ENCODE data around the gene COX7A2. TPM values are rescaled to one million over a fixed set of nuclear protein-coding genes. Genes with fewer than 3 reads are reported as not detected.

The COX7A2 gene
- total and polyA plus RNA-seq, 2 of the 13 experiments (the other 11 are each of a cell fraction or from before 2014, with no cell fraction given), result 407 to 556 TPM

DNA sequence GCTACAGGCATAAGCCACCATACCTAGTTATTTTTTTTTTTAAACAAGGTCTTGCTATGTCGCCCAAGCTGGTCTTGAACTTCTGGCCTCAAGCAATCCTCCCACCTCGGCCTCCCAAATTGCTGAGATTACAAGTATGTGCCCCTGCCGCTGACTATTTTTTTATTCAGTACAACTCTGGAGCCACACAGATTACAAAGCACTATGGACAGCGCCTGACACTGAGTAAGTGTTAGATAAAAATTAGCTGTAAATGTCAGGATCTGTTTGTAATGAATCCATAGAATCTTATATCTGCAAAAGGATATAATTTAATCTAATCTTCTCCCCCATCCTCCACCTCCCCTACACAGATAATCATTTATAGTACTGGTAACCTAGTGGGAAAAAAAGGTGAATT lies 22.5 kb downstream of the COX7A2 start:
- in situ Hi-C loops (cut with HindIII; ENCODE audit: extremely low pct_ligation_motif_present, low pct_unique_long_range_greater_than_20kb), result loop anchor here (25.0 kb wide), 4 partner anchors 634 to 1484 kb away; no protein-coding TSS in a partner anchor
- no peak for FAIRE-seq
- CTCF ChIA-PET (ENCODE audit: low intra/inter-chr PET ratio, low total read pairs), result no interaction called here
- TF ChIP-seq NR2F2 (IDR thresholded peaks at IDR 0.05; ENCODE audit: borderline replicate concordance, low read depth), result no peak
- TF ChIP-seq TCF12 (IDR thresholded peaks at IDR 0.05), result no peak
- TF ChIP-seq TCF12 (CRISPR knock-in tag; IDR thresholded peaks at IDR 0.05), result no peak
- no peak for TF ChIP-seq SMYD3 (CRISPR knock-in tag; IDR thresholded peaks at IDR 0.05)
- no peak for TF ChIP-seq ZNF879 (CRISPR knock-in tag; IDR thresholded peaks at IDR 0.05)
- TF ChIP-seq, protein P1, sequence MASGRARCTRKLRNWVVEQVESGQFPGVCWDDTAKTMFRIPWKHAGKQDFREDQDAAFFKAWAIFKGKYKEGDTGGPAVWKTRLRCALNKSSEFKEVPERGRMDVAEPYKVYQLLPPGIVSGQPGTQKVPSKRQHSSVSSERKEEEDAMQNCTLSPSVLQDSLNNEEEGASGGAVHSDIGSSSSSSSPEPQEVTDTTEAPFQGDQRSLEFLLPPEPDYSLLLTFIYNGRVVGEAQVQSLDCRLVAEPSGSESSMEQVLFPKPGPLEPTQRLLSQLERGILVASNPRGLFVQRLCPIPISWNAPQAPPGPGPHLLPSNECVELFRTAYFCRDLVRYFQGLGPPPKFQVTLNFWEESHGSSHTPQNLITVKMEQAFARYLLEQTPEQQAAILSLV (CRISPR knock-in tag; IDR thresholded peaks at IDR 0.05; ENCODE audit: borderline replicate concordance), result no peak
- TF ChIP-seq ZNF274 (CRISPR knock-in tag; IDR thresholded peaks at IDR 0.05), result no peak
- TF ChIP-seq ZBTB49 (CRISPR knock-in tag; IDR thresholded peaks at IDR 0.05; ENCODE audit: borderline replicate concordance), result no peak
- TF ChIP-seq PLSCR1 (CRISPR knock-in tag; IDR thresholded peaks at IDR 0.05; ENCODE audit: borderline replicate concordance), result no peak
- TF ChIP-seq, protein P2, sequence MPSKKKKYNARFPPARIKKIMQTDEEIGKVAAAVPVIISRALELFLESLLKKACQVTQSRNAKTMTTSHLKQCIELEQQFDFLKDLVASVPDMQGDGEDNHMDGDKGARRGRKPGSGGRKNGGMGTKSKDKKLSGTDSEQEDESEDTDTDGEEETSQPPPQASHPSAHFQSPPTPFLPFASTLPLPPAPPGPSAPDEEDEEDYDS (CRISPR knock-in tag; IDR thresholded peaks at IDR 0.05), result no peak
- no peak for TF ChIP-seq YEATS2 (CRISPR knock-in tag; IDR thresholded peaks at IDR 0.05; ENCODE audit: borderline replicate concordance)
- TF ChIP-seq KMT2B (CRISPR knock-in tag; IDR thresholded peaks at IDR 0.05), result no peak
- TF ChIP-seq ZNF484 (CRISPR knock-in tag; IDR thresholded peaks at IDR 0.05; ENCODE audit: borderline replicate concordance, low read depth), result no peak
- TF ChIP-seq NFYC (CRISPR knock-in tag; IDR thresholded peaks at IDR 0.05), result no peak
- TF ChIP-seq, protein P3, sequence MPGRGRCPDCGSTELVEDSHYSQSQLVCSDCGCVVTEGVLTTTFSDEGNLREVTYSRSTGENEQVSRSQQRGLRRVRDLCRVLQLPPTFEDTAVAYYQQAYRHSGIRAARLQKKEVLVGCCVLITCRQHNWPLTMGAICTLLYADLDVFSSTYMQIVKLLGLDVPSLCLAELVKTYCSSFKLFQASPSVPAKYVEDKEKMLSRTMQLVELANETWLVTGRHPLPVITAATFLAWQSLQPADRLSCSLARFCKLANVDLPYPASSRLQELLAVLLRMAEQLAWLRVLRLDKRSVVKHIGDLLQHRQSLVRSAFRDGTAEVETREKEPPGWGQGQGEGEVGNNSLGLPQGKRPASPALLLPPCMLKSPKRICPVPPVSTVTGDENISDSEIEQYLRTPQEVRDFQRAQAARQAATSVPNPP (CRISPR knock-in tag; IDR thresholded peaks at IDR 0.05), result no peak
- TF ChIP-seq NONO (IDR thresholded peaks at IDR 0.05), result no peak
- no peak for TF ChIP-seq NONO (CRISPR knock-in tag; conservative IDR thresholded peaks at IDR 0.05)
- TF ChIP-seq HNRNPH1 (optimal IDR thresholded peaks at IDR 0.05; ENCODE audit: low read depth, low read length), result no peak

More for the DNA sequence above, 22.5 kb downstream of the COX7A2 start:
- WGBS (ENCODE audit: low lambda C conversion rate), result 47% methylated on average over 4 of the region's 4 CpGs
- Histone ChIP-seq H4K20me1 (ENCODE audit: insufficient read depth, low read length) (no peaks in the 10 kb centered on the region), H3K27me3 (ENCODE audit: control insufficient read depth in 1 of 2, insufficient read depth in 2 of 2, low read length in 2 of 2) (no peaks in the 10 kb centered on the region; a peak in 1 of 5 replicates), H3K36me3 (replicated peaks in 1 of 2; ENCODE audit: control insufficient read depth in 1 of 2, insufficient read depth in 2 of 2, low read length in 2 of 2) (no peaks in the 10 kb centered on the region), H3K27ac (ENCODE audit: extremely low read length, insufficient read depth, low read length) (no peak overlapping the region), H3K9me3 (ENCODE audit: low read length) (no peaks in the 10 kb centered on the region), H3K4me2 (ENCODE audit: low read depth, low read length) (no peak overlapping the region), H3K79me2 (ENCODE audit: insufficient read depth, low read length) (no peaks in the 10 kb centered on the region), H2AFZ (ENCODE audit: low read length) (no peak overlapping the region), H3K4me3 (replicated peaks in 1 of 3; ENCODE audit: insufficient read depth in 1 of 3, low read depth in 2 of 3, low read length in 3 of 3) (no peak overlapping the region), H3K4me1 (ENCODE audit: insufficient read depth, low read length) (peaks cover 19% of the 10 kb centered on the region), H3K9ac (ENCODE audit: insufficient read depth, low read depth, low read length) (no peak overlapping the region)
- BruUV-seq (replicated peaks), result no TSS peak
- intact Hi-C loops (cut with micrococcal nuclease; ENCODE audit: unreplicated experiment), result no loop called here
- DNase-seq (ENCODE audit: low spot score), result no peak
- POLR2A ChIA-PET, result no interaction called here
- no peak for ATAC-seq

All from HepG2 (cell line).